Astrocyte (in vitro differentiated cells and primary cell): ENCODE data around the gene TRMT10A. TPM values are rescaled to one million over a fixed set of nuclear protein-coding genes. Genes with fewer than 3 reads are reported as not detected.

ENCODE experiments used
- DNase-seq: peaks from one replicate; pipeline ENCODE4 v3.0.0-alpha.2; 2010; ENCODE audit warnings: low read depth
- FAIRE-seq: peaks from 2 replicates; lab custom pipeline; 2011; peaks lifted over from hg19 to GRCh38; lab: Jason Lieb, UNC
- H2AFZ ChIP-seq: 2 replicates; pipeline ENCODE4 v1.6.0; 2012; ENCODE audit warnings: low read depth, low read length, inconsistent platforms
- H3K27ac ChIP-seq: 2 replicates; pipeline ENCODE4 v1.5.1; 2011; ENCODE audit warnings: low read depth, low read length, inconsistent platforms
- H3K27me3 ChIP-seq: 2 replicates; pipeline ENCODE4 v1.6.0; 2011; ENCODE audit warnings: low read length, inconsistent platforms; ENCODE audit not compliant: insufficient read depth
- H3K36me3 ChIP-seq: 2 replicates; pipeline ENCODE4 v1.5.1; 2011; ENCODE audit warnings: low read length, inconsistent platforms; ENCODE audit not compliant: insufficient read depth
- H3K4me1 ChIP-seq: 2 replicates; pipeline ENCODE4 v1.5.1; 2011; ENCODE audit warnings: low read length, inconsistent platforms; ENCODE audit not compliant: insufficient read depth
- H3K4me2 ChIP-seq: 2 replicates; pipeline ENCODE4 v1.6.0; 2012; ENCODE audit warnings: low read length, inconsistent platforms
- H3K4me3 ChIP-seq: 2 replicates; pipeline ENCODE4 v1.5.1; 2011; ENCODE audit warnings: low read depth, mild to moderate bottlenecking, low read length, inconsistent platforms; ENCODE audit not compliant: insufficient read depth
- H3K79me2 ChIP-seq: 2 replicates; pipeline ENCODE4 v1.6.0; 2012; ENCODE audit warnings: mild to moderate bottlenecking, low read length, inconsistent platforms; ENCODE audit not compliant: insufficient read depth
- H3K9ac ChIP-seq: 2 replicates; pipeline ENCODE4 v1.6.0; 2012; ENCODE audit warnings: mild to moderate bottlenecking, low read length, inconsistent platforms
- H3K9me3 ChIP-seq: 2 replicates; pipeline ENCODE4 v1.5.1; 2012; ENCODE audit warnings: low read depth, mild to moderate bottlenecking, low read length, inconsistent platforms; ENCODE audit not compliant: insufficient read depth
- H4K20me1 ChIP-seq: 2 replicates; pipeline ENCODE4 v1.6.0; 2012; ENCODE audit warnings: low read length, inconsistent platforms; ENCODE audit not compliant: insufficient read depth
- H3K27ac Mint-ChIP-seq: one replicate; pipeline ENCODE4 v1.8.0; 2021; ENCODE audit warnings: mild to moderate bottlenecking, mixed read lengths; ENCODE audit not compliant: unreplicated experiment
- H3K27me3 Mint-ChIP-seq: one replicate; pipeline ENCODE4 v1.8.0; 2021; ENCODE audit warnings: low read depth, mixed read lengths; ENCODE audit not compliant: unreplicated experiment
- H3K36me3 Mint-ChIP-seq: one replicate; pipeline ENCODE4 v1.8.0; 2021; ENCODE audit warnings: low read depth, mixed read lengths; ENCODE audit not compliant: unreplicated experiment
- H3K4me1 Mint-ChIP-seq: one replicate; pipeline ENCODE4 v1.8.0; 2021; ENCODE audit warnings: low read depth, mixed read lengths; ENCODE audit not compliant: unreplicated experiment
- H3K4me3 Mint-ChIP-seq: one replicate; pipeline ENCODE4 v1.8.0; 2021; ENCODE audit warnings: mild to moderate bottlenecking, moderate library complexity, mixed read lengths; ENCODE audit not compliant: unreplicated experiment
- H3K9me3 Mint-ChIP-seq: one replicate; pipeline ENCODE4 v1.8.0; 2021; ENCODE audit warnings: mild to moderate bottlenecking, mixed read lengths; ENCODE audit not compliant: unreplicated experiment
- CTCF ChIP-seq: IDR thresholded peaks from 2 replicates; pipeline ENCODE4 v1.5.1; 2011; ENCODE audit warnings: low read depth, mild to moderate bottlenecking, inconsistent platforms, low read length, moderate library complexity; ENCODE audit not compliant: insufficient read depth
- EZH2 ChIP-seq: IDR thresholded peaks from 2 replicates; pipeline ENCODE4 v1.6.1; 2012; ENCODE audit warnings: mild to moderate bottlenecking, low read length, inconsistent platforms; ENCODE audit not compliant: insufficient read depth
- total RNA-seq: library from RNA; stranded (reverse); gene quantifications from 2 replicates; pipeline ENCODE4 v1.2.1, GENCODE V29; 2021

The TRMT10A gene
- total RNA-seq, 1 donor from 2014 or later = 11.8 TPM

DNA sequence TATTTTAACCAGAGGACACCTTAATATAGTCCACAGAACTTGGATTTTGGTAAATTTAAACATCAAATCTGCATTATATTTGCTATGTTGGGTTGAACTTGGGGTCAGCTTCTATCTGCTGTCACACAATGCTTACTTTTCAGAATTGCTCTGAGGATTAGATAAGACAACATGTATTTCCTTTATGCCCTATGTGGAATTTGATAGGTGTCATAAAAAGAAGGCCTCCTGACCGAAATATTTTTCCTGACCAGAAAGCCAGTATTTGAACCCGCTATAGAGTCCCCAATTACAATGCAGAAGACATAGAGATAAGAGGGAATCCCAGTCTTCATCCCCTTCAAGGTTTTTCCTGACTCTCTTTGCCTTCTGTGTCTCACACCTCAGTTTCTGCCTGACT, 14.9 kb upstream of the TRMT10A start:
- no peak overlapping the region for H3K4me3 ChIP-seq
- FAIRE-seq = no peak

DNA sequence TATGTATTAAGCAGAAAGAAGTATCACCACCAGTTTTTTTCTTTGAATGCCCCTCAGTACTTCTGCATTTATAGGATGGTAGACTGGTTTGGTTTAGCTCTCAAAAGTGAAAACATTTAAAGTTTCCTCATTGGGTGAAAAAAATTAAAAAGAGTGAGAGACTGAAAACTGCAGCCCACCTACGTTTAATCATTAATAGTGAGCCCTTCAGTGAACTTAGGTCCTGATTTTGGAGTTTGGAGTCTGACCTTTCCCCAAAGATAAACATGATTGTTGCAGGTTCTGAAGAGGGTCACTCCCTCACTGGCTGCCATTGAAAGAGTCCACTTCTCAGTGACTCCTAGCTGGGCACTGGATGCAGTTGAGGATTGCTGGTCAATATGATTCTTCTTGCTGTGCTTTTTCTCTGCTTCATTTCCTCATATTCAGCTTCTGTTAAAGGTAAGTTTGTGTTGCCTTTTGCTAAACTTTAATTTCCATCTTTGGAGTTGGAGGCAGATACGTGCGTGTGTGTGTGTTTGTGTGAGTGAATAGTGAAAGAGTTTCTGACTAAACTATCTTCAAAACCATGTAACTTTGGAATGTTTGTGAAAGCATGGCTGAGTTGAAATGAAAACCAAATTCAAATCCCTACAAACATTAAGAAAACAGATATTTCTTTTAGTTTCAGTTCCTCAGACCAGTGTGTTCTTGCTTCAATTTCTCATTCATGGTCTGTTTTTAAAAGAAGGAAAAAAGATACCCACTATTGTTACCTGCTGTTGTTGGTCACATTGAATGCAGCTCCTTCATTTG, 10.9 kb upstream of the TRMT10A start, which contains the start of gene MTTP:
Gene MTTP (plus strand): TSS at position 295 of the 795 bp plus-strand sequence. CDS start 86 bp downstream, at position 381.
- DNase-seq (no peak), FAIRE-seq (no peak)
- Mint-ChIP-seq H3K27ac (no peak within 1 kb of the TSS), H3K4me3 (no peak within 1 kb of the TSS), H3K27me3 (no peaks in the 10 kb centered on the region), H3K4me1 (no peaks in the 10 kb centered on the region), H3K36me3 (no peaks in the 10 kb centered on the region), H3K9me3 (no peaks in the 10 kb centered on the region)
- no peak within 1 kb of the TSS for H3K9ac ChIP-seq
- no peaks in the 10 kb centered on the region for H3K36me3 ChIP-seq
- H3K9me3 ChIP-seq = no peaks in the 10 kb centered on the region
- no peaks in the 10 kb centered on the region for H3K79me2 ChIP-seq
- no peaks in the 10 kb centered on the region for H3K4me1 ChIP-seq
- peak within 1 kb of the TSS; percentile 58 for H2AFZ ChIP-seq
- H3K27ac ChIP-seq = no peak within 1 kb of the TSS
- no peaks in the 10 kb centered on the region for H4K20me1 ChIP-seq
- H3K27me3 ChIP-seq = peaks cover 2% of the 10 kb centered on the region
- peak within 1 kb of the TSS; percentile 47 for H3K4me2 ChIP-seq
- TF ChIP-seq EZH2 (no peak), CTCF (no peak)
- no peak within 1 kb of the TSS for H3K4me3 ChIP-seq

More for the DNA sequence above, 14.9 kb upstream of the TRMT10A start:
- Histone ChIP-seq H4K20me1 (no peaks in the 10 kb centered on the region), H3K4me2 (no peak overlapping the region), H3K79me2 (no peaks in the 10 kb centered on the region), H2AFZ (no peak overlapping the region), H3K9ac (no peak overlapping the region), H3K27ac (no peak overlapping the region), H3K4me1 (no peaks in the 10 kb centered on the region), H3K36me3 (no peaks in the 10 kb centered on the region), H3K27me3 (no peaks in the 10 kb centered on the region), H3K9me3 (no peaks in the 10 kb centered on the region)
- Mint-ChIP-seq H3K27ac (no peak overlapping the region), H3K4me1 (no peaks in the 10 kb centered on the region), H3K27me3 (no peaks in the 10 kb centered on the region), H3K9me3 (no peaks in the 10 kb centered on the region), H3K4me3 (no peak overlapping the region), H3K36me3 (no peaks in the 10 kb centered on the region)
- DNase-seq = no peak
- no peak for TF ChIP-seq CTCF
- TF ChIP-seq EZH2 = no peak
